Endothelial cell of umbilical vein (primary cell): Measurements from ENCODE around the gene SLC25A45. TPM values are rescaled to one million over a fixed set of nuclear protein-coding genes. Genes with fewer than 3 reads are reported as not detected.

ENCODE experiments used
- BruUV-seq: library from RNA; stranded (reverse); fragments of 400-500 nt; replicated peaks from 2 replicates; lab custom pipeline; 2021; lab: Mats Ljungman, UMichigan
- CTCF ChIA-PET: fragments of 300-600, 350-600 bp; sonication (Branson Sonifier 250); formaldehyde crosslinking; loops from one replicate; lab custom pipeline; 2021; ENCODE audit warnings: antibody characterized with exemption, inconsistent platforms; lab: Charles Lee
- POLR2A ChIA-PET: fragments of 300-600, 350-600 bp; sonication (Branson Sonifier 250); formaldehyde crosslinking; loops from one replicate; lab custom pipeline; 2021; ENCODE audit warnings: antibody characterized with exemption, inconsistent platforms; lab: Charles Lee
- DNase-seq: peaks from one replicate; pipeline ENCODE4 v3.0.0-alpha.2; 2011; ENCODE audit warnings: low read depth, low spot score
- FAIRE-seq: peaks from 2 replicates; lab custom pipeline; 2011; peaks lifted over from hg19 to GRCh38; lab: Jason Lieb, UNC
- H2AFZ ChIP-seq: 2 replicates; pipeline ENCODE4 v1.6.0; 2012; ENCODE audit warnings: low read depth, low read length, control low read depth, inconsistent platforms
- H3K27ac ChIP-seq: 2 replicates; pipeline ENCODE4 v1.5.1; 2011; ENCODE audit warnings: low read depth, mild to moderate bottlenecking, control low read depth, low read length, moderate library complexity; ENCODE audit not compliant: insufficient read depth
- H3K27me3 ChIP-seq, 2 experiments: 2 replicates each; pipeline versions ENCODE4 v1.6.0 to v1.6.1; 2011; ENCODE audit warnings: low read length in 2 of 2, mixed read lengths in 1 of 2; ENCODE audit not compliant: control insufficient read depth in 2 of 2, insufficient read depth in 2 of 2
- H3K36me3 ChIP-seq, 2 experiments: 2 replicates in 1 of 2; 3 replicates in 1 of 2; pipeline ENCODE4 v1.5.1; 2011; ENCODE audit warnings: low read length in 2 of 2, mild to moderate bottlenecking in 1 of 2, moderate library complexity in 1 of 2; ENCODE audit not compliant: control insufficient read depth in 2 of 2, insufficient read depth in 2 of 2; ENCODE audit errors: extremely low read depth in 1 of 2
- H3K4me1 ChIP-seq: 3 replicates; pipeline ENCODE4 v1.5.1; 2011; ENCODE audit warnings: mild to moderate bottlenecking, low read length; ENCODE audit not compliant: control insufficient read depth, insufficient read depth; ENCODE audit errors: extremely low read depth
- H3K4me2 ChIP-seq: 2 replicates; pipeline ENCODE4 v1.6.1; 2011; ENCODE audit warnings: low read length, control low read depth, mixed read lengths; ENCODE audit not compliant: insufficient read depth
- H3K4me3 ChIP-seq, 3 experiments: fragments of 200-600 bp in 1 of 3; sonication (generic), shearing (Covaris generic) in 1 of 3; replicated peaks in 1 of 3; 2 replicates each; pipeline ENCODE4 v1.5.1; 2011 to 2016; ENCODE audit warnings: control low read depth in 3 of 3, low read length in 3 of 3, mild to moderate bottlenecking in 2 of 3, inconsistent platforms in 1 of 3, low read depth in 1 of 3, moderate library complexity in 1 of 3; ENCODE audit not compliant: insufficient read depth in 1 of 3
- H3K79me2 ChIP-seq: 2 replicates; pipeline ENCODE4 v1.6.0; 2012; ENCODE audit warnings: low read length, inconsistent platforms; ENCODE audit not compliant: control insufficient read depth, insufficient read depth
- H3K9ac ChIP-seq: replicated peaks from 2 replicates; pipeline ENCODE3; 2011; ENCODE audit warnings: low read length, control low read depth; ENCODE audit not compliant: insufficient read depth; ENCODE audit errors: extremely low read depth
- H3K9me1 ChIP-seq: replicated peaks from 3 replicates; pipeline ENCODE4 v1.6.0; 2011; ENCODE audit warnings: mild to moderate bottlenecking, low read length; ENCODE audit not compliant: control insufficient read depth, insufficient read depth; ENCODE audit errors: extremely low read depth
- H3K9me3 ChIP-seq: replicated peaks from 2 replicates; pipeline ENCODE4 v1.5.1; 2012; ENCODE audit warnings: low read length, inconsistent platforms; ENCODE audit not compliant: control insufficient read depth, insufficient read depth
- H4K20me1 ChIP-seq: replicated peaks from 2 replicates; pipeline ENCODE3; 2011; ENCODE audit warnings: mild to moderate bottlenecking, low read length; ENCODE audit not compliant: control insufficient read depth, insufficient read depth; ENCODE audit errors: extremely low read depth
- EZH2 ChIP-seq: IDR thresholded peaks from 2 replicates; pipeline ENCODE4 v1.6.1; 2012; ENCODE audit warnings: borderline replicate concordance, low read depth, mild to moderate bottlenecking, moderate library complexity, low read length, inconsistent platforms; ENCODE audit not compliant: severe bottlenecking
- FOS ChIP-seq: IDR thresholded peaks from 2 replicates; pipeline ENCODE4 v1.6.1; 2011; ENCODE audit warnings: mild to moderate bottlenecking, low read length, moderate library complexity, borderline replicate concordance; ENCODE audit not compliant: insufficient read depth
- GATA2 ChIP-seq: IDR thresholded peaks from 2 replicates; pipeline ENCODE4 v1.7.0; 2011; ENCODE audit warnings: low read depth, mild to moderate bottlenecking, moderate library complexity, mixed read lengths, low read length; ENCODE audit not compliant: insufficient read length, insufficient read depth
- JUN ChIP-seq: IDR thresholded peaks from 2 replicates; pipeline ENCODE4 v1.6.1; 2011; ENCODE audit warnings: borderline replicate concordance, low read depth; ENCODE audit not compliant: insufficient read length, insufficient read depth
- MAX ChIP-seq: IDR thresholded peaks from 2 replicates; pipeline ENCODE4 v1.6.1; 2011; ENCODE audit not compliant: insufficient read depth, insufficient read length
- MYC ChIP-seq: IDR thresholded peaks from one replicate; pipeline ENCODE4 v1.6.1; 2011; ENCODE audit warnings: mild to moderate bottlenecking, low read depth, low read length
- POLR2A ChIP-seq: IDR thresholded peaks from 2 replicates; pipeline ENCODE4 v1.6.1; 2012; ENCODE audit warnings: low read depth, mild to moderate bottlenecking, control low read depth, low read length
- POLR2AphosphoS5 ChIP-seq: IDR thresholded peaks from 2 replicates; pipeline ENCODE4 v1.6.1; 2012; ENCODE audit warnings: low read depth, mild to moderate bottlenecking, control low read depth, low read length, moderate library complexity; ENCODE audit not compliant: insufficient read depth
- dilution Hi-C: fragments of 300-500 bp; cut with MboI; formaldehyde crosslinking; loops from one replicate; pipeline ENCODE4 v1.15.0; 2019; ENCODE audit warnings: low sequenced_read_pairs; ENCODE audit not compliant: extremely low pct_ligation_motif_present
- intact Hi-C: fragments of 100-400 bp; cut with micrococcal nuclease; formaldehyde crosslinking; loops from one replicate; pipeline ENCODE4 v1.10.0; 2022
- polyA plus RNA-seq, 4 experiments: library from polyadenylated mRNA; depleted of rRNA in 3 of 4; stranded (reverse) in 3 of 4; unstranded in 1 of 4; fragments of >200 nt; gene quantifications; 2 replicates each; pipeline versions ENCODE4 v1.2.1 to v1.2.3, GENCODE V29; 2011 to 2012; ENCODE audit warnings: missing spikeins in 1 of 4
- total RNA-seq: library from RNA; stranded (reverse); gene quantifications from 2 replicates; pipeline ENCODE4 v1.2.3, GENCODE V29; 2021
- TF ChIP-seq, protein P1 (sequence below), 2 donors: IDR thresholded peaks; 1 replicate in 1 of 2; 2 replicates in 1 of 2; pipeline ENCODE4 v1.5.1; 2011; ENCODE audit warnings: low read length in 2 of 2, mild to moderate bottlenecking in 2 of 2, moderate library complexity in 2 of 2, control low read depth in 1 of 2, inconsistent platforms in 1 of 2, low read depth in 1 of 2; ENCODE audit not compliant: insufficient read depth in 1 of 2; ENCODE audit errors: extremely low read depth in 1 of 2

SLC25A45 gene
- total and polyA plus RNA-seq, 2 donors (not counting 3 experiments of a cell fraction or from before 2014, with no cell fraction given), result 1.2 to 3.1 TPM

DNA sequence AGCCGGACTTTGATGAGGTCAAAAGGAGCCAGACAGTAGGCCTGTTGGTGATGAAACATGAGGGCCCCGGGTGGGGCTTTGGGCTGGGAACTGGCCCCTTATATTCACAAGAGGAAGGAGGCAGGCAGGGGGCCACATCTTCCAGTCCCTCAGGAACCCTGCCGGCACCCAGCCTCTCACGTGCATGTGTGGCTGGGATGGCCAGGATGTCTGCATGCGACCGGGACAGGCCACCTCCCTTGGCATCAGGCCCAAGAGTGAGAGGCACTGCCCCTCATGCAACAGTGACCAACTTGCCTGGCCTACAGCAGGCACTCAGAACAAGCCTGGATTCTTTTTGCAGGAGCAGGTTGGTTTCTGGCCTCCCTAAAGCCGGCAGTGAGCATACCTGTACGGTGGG is 5.4 kb downstream of the SLC25A45 start:
- intact Hi-C loops, result no loop called here
- Histone ChIP-seq H3K4me1 (peaks cover 6% of the 10 kb centered on the region), H3K4me2 (no peak overlapping the region), H3K4me3 (no peak overlapping the region), H3K9ac (no peak overlapping the region), H2AFZ (no peak overlapping the region), H3K36me3 (no peaks in the 10 kb centered on the region), H3K27me3 (no peaks in the 10 kb centered on the region), H3K9me3 (no peaks in the 10 kb centered on the region), H3K27ac (no peak overlapping the region), H3K79me2 (no peaks in the 10 kb centered on the region), H4K20me1 (no peaks in the 10 kb centered on the region), H3K9me1 (no peaks in the 10 kb centered on the region)
- FAIRE-seq (no peak), DNase-seq (no peak)
- no TSS peak for BruUV-seq
- CTCF ChIA-PET, result no interaction called here
- POLR2A ChIA-PET, result no interaction called here
- TF ChIP-seq MYC (no peak), GATA2 (no peak), FOS (no peak), JUN (no peak), POLR2AphosphoS5 (no peak), POLR2A (no peak), EZH2 (no peak), MAX (no peak)
- TF ChIP-seq, protein P1, sequence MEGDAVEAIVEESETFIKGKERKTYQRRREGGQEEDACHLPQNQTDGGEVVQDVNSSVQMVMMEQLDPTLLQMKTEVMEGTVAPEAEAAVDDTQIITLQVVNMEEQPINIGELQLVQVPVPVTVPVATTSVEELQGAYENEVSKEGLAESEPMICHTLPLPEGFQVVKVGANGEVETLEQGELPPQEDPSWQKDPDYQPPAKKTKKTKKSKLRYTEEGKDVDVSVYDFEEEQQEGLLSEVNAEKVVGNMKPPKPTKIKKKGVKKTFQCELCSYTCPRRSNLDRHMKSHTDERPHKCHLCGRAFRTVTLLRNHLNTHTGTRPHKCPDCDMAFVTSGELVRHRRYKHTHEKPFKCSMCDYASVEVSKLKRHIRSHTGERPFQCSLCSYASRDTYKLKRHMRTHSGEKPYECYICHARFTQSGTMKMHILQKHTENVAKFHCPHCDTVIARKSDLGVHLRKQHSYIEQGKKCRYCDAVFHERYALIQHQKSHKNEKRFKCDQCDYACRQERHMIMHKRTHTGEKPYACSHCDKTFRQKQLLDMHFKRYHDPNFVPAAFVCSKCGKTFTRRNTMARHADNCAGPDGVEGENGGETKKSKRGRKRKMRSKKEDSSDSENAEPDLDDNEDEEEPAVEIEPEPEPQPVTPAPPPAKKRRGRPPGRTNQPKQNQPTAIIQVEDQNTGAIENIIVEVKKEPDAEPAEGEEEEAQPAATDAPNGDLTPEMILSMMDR (IDR thresholded peaks at IDR 0.05; ENCODE audit: extremely low read depth in 1 of 2, insufficient read depth in 1 of 2, low read depth in 1 of 2, low read length in 2 of 2), result no peak
- dilution Hi-C loops, result no loop called here
